ENCODE results near the gene SMYD1. TPM values are rescaled to one million over a fixed set of nuclear protein-coding genes. Genes with fewer than 3 reads are reported as not detected.

SMYD1 gene
- total RNA-seq, 4 donors from 2014 or later = not detected

GRCh38 chr2:88081924-88082608 lies 14.4 kb downstream of the SMYD1 start:
- TF ChIP-seq CTCF (IDR thresholded peaks at IDR 0.05; ENCODE audit: low read depth) = no peak

GRCh38 chr2:88082781-88083180 lies 15.2 kb downstream of the SMYD1 start:
- no peak for TF ChIP-seq CTCF (IDR thresholded peaks at IDR 0.05; ENCODE audit: low read depth)

- TF ChIP-seq CTCF (IDR thresholded peaks at IDR 0.05; ENCODE audit: low read depth) = no peak
Observed at GRCh38 chr2:88085099-88085498, 17.5 kb downstream of the SMYD1 start.

GRCh38 chr2:88085602-88086001 lies 18.0 kb downstream of the SMYD1 start:
- TF ChIP-seq CTCF (IDR thresholded peaks at IDR 0.05; ENCODE audit: low read depth) = no peak

GRCh38 chr2:88086401-88086800 lies 18.8 kb downstream of the SMYD1 start:
- TF ChIP-seq CTCF (IDR thresholded peaks at IDR 0.05; ENCODE audit: low read depth) = no peak

- no peak for TF ChIP-seq CTCF (IDR thresholded peaks at IDR 0.05; ENCODE audit: low read depth)
Observed at GRCh38 chr2:88087073-88087472, 19.4 kb downstream of the SMYD1 start.

GRCh38 chr2:88087763-88088162 lies 20.1 kb downstream of the SMYD1 start:
- TF ChIP-seq CTCF (IDR thresholded peaks at IDR 0.05; ENCODE audit: low read depth) = no peak

Measured in subcutaneous adipose tissue (tissue), 4 donors.